Neural crest cell (in vitro differentiated cells): ENCODE results near the gene AGAP3. TPM values are rescaled to one million over a fixed set of nuclear protein-coding genes. Genes with fewer than 3 reads are reported as not detected.

Experiments used
- DNase-seq: peaks from one replicate; pipeline ENCODE4 v3.0.0; 2021; ENCODE audit warnings: low read depth, mixed read lengths, low spot score
- H3K27ac Mint-ChIP-seq: one replicate; pipeline ENCODE4 v1.8.0; 2021; ENCODE audit warnings: mild to moderate bottlenecking, mixed read lengths; ENCODE audit not compliant: unreplicated experiment
- H3K27me3 Mint-ChIP-seq: 2 replicates; pipeline ENCODE4 v1.8.0; 2021; ENCODE audit warnings: low read depth, mild to moderate bottlenecking, mixed read lengths
- H3K36me3 Mint-ChIP-seq: 2 replicates; pipeline ENCODE4 v1.8.0; 2021; ENCODE audit warnings: low read depth, mild to moderate bottlenecking, mixed read lengths
- H3K4me1 Mint-ChIP-seq: 2 replicates; pipeline ENCODE4 v1.8.0; 2021; ENCODE audit warnings: mixed read lengths
- H3K4me3 Mint-ChIP-seq: one replicate; pipeline ENCODE4 v1.8.0; 2021; ENCODE audit warnings: mild to moderate bottlenecking, mixed read lengths
- H3K9me3 Mint-ChIP-seq: 2 replicates; pipeline ENCODE4 v1.8.0; 2021; ENCODE audit warnings: mixed read lengths
- total RNA-seq: library from RNA; stranded (reverse); gene quantifications from 2 replicates; pipeline ENCODE4 v1.2.1, GENCODE V29; 2021
- TF ChIP-seq, protein P1 (sequence below): fragments of 200-600 bp; sonication (generic); conservative IDR thresholded peaks from 2 replicates; pipeline ENCODE4 v1.5.0; 2021; ENCODE audit warnings: antibody characterized with exemption, mild to moderate bottlenecking

Gene AGAP3
- total RNA-seq, 1 donor from 2014 or later, result 139 TPM

DNA sequence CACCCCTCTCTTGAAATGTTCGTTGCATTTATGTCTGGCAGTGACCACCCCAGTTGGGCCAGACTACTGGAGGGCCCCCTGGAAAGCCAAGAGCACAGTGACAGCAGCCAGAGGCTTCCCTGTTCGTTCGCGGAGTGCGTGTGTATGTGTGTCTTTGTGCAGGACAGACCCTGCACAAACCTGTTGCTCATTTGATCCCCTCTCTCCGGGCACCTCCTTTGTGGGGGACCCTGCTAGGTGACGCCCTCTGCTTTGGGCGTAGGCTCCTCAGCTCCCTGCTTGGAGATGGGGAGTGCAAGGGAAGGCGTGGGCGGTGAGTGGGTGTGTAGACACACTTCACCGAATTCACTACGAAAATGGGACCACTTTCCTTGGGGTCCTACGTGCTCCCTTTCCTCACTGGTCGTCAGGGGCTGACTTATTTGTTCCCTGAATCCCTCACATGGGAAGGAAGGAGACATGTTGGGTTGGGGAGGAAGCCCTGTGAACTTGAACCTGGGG, 38.7 kb downstream of the AGAP3 start:
- no peak for DNase-seq
- H3K4me3 Mint-ChIP-seq, result peak overlapping the region; percentile 81
- H3K27ac Mint-ChIP-seq, result no peak overlapping the region
- H3K9me3 Mint-ChIP-seq, result no peaks in the 10 kb centered on the region
- H3K36me3 Mint-ChIP-seq, result peaks cover 4% of the 10 kb centered on the region
- TF ChIP-seq, protein P1, sequence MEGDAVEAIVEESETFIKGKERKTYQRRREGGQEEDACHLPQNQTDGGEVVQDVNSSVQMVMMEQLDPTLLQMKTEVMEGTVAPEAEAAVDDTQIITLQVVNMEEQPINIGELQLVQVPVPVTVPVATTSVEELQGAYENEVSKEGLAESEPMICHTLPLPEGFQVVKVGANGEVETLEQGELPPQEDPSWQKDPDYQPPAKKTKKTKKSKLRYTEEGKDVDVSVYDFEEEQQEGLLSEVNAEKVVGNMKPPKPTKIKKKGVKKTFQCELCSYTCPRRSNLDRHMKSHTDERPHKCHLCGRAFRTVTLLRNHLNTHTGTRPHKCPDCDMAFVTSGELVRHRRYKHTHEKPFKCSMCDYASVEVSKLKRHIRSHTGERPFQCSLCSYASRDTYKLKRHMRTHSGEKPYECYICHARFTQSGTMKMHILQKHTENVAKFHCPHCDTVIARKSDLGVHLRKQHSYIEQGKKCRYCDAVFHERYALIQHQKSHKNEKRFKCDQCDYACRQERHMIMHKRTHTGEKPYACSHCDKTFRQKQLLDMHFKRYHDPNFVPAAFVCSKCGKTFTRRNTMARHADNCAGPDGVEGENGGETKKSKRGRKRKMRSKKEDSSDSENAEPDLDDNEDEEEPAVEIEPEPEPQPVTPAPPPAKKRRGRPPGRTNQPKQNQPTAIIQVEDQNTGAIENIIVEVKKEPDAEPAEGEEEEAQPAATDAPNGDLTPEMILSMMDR, result no peak
- H3K4me1 Mint-ChIP-seq, result peaks cover 29% of the 10 kb centered on the region
- H3K27me3 Mint-ChIP-seq, result no peaks in the 10 kb centered on the region

DNA sequence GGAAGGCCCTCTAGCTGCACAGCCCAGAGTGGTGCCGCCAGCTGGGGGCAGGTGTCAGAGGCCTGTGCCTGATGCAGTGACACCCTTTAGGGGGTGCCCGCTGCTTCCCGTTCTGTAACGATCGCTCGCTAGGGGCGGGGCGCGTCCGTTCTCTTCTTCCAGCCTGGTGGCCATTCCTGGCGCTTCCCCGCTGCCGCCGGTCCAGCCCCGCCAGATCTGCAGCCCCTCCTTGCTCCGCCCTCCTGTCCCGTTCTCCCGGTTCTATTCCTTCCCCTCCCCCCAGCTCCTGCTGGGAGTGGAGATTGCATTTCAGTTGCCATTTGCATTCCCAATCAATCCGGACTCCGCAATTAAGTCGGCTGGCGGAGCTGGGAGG, 39.2 kb downstream of the AGAP3 start:
- Mint-ChIP-seq H3K36me3 (peaks cover 4% of the 10 kb centered on the region), H3K27ac (no peak overlapping the region)

DNA sequence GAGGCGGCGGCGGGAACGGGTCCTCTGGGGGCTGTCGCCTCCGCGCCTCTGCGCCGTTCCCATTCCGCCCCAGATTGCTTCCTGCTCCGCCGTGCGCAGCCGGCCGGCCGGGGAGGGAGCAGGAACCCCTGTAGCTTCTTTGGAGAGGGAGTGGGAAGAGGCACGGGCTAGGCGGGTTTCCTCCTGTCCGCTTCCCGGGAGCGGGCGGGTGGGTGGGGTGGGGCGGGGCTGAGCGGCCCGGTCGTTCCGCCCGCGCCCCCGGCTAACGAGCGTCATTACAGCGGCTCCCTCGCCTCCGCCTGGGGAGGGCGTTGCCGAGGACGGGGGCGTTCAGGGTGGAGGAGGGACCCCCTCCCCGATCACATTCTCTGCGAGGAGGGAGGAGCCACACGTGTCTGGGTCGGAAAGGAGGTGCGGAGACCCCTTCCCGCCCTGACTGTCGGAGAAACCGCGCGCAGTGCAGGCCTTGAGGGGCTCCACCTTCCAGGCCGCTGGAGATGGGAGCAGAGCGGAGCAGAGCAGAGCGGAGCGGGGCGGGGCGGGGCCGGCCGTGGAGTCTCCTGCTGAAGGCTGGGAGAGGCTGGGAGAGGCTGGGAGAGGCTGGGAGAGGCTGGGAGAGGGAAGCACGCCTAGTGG, 39.7 kb downstream of the AGAP3 start:
- peak overlapping the region; percentile 81 for H3K4me3 Mint-ChIP-seq
- no peak overlapping the region for H3K27ac Mint-ChIP-seq
- H3K9me3 Mint-ChIP-seq, result no peaks in the 10 kb centered on the region
- H3K27me3 Mint-ChIP-seq, result no peaks in the 10 kb centered on the region
- H3K4me1 Mint-ChIP-seq, result peaks cover 29% of the 10 kb centered on the region
- H3K36me3 Mint-ChIP-seq, result peaks cover 4% of the 10 kb centered on the region
- TF ChIP-seq, protein P1, result no peak
- DNase-seq, result no peak

More for the DNA sequence above, 39.2 kb downstream of the AGAP3 start:
- H3K4me3 Mint-ChIP-seq, result peak overlapping the region; percentile 81
- DNase-seq, result peak; percentile 51
- TF ChIP-seq, protein P1, result peak; percentile 39
- no peaks in the 10 kb centered on the region for H3K27me3 Mint-ChIP-seq
- no peaks in the 10 kb centered on the region for H3K9me3 Mint-ChIP-seq
- peaks cover 29% of the 10 kb centered on the region for H3K4me1 Mint-ChIP-seq

DNA sequence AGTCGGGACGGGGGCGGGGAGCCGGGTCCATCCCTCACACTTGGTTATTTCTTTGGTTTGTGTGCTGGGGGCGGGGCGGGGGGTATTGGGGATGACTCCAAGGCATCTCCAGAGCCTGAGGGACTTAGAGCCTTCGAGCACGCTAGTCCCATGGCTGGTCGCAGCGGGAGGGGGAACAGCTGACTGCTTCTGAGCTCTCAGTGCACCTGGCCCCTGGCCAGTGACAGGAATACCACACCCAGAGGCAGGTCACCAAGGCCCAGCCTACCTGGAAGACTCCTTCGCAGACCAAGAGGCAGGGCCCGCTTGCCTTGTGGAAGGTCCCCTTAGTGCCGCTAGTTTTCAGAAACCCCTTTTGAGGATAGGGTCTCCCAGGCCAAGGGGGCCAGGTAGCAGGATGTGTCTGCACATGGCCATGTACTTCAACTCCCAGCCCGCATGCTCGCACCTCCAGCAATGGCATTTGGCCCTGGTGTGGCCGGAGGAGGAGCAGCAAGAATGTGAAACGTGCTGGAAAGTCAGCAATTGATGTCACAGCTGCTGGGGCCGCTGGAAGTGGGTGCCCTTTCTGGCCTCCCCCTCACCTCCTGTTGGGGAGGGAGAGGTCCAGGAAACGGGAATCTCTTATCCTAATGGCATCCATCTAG, 40.3 kb downstream of the AGAP3 start:
- TF ChIP-seq, protein P1, result no peak
- Mint-ChIP-seq H3K4me1 (peaks cover 26% of the 10 kb centered on the region), H3K4me3 (no peak overlapping the region), H3K27ac (no peak overlapping the region), H3K27me3 (no peaks in the 10 kb centered on the region), H3K36me3 (peaks cover 4% of the 10 kb centered on the region), H3K9me3 (no peaks in the 10 kb centered on the region)
- no peak for DNase-seq

- Mint-ChIP-seq H3K9me3 (no peaks in the 10 kb centered on the region), H3K4me1 (peaks cover 24% of the 10 kb centered on the region), H3K27me3 (no peaks in the 10 kb centered on the region), H3K4me3 (peak overlapping the region; percentile 75), H3K27ac (no peak overlapping the region), H3K36me3 (peaks cover 4% of the 10 kb centered on the region)
- DNase-seq, result no peak
- TF ChIP-seq, protein P1, result no peak
Measured at GRCh38 chr7:151128144-151128543, 41.9 kb downstream of the AGAP3 start.
